Measurements from ENCODE around the gene POLDIP2.

The POLDIP2 gene

DNA sequence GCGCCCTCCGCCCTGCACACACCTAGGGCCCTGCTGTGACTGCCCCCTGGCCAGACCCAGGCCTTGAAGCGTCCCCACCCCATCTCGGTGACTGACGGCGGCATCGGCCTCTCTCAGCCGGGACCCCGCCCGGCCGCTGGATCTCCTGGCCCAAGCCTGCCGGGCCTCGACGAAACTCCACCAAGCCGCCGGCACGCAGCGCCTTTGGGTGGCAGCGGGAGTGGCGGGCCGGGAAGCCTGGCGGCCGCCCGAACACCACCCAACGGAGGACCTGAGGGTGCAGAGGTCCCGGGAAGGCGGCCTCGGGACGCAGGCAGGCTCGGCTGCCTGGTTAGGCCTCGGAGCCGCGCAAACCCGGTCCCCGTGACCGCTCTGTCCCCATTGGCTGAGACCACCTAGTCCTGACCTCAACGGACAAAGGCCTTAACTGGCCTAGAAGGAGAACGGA, 50.3 kb downstream of the POLDIP2 start:
- DNase-seq = no peak

DNA sequence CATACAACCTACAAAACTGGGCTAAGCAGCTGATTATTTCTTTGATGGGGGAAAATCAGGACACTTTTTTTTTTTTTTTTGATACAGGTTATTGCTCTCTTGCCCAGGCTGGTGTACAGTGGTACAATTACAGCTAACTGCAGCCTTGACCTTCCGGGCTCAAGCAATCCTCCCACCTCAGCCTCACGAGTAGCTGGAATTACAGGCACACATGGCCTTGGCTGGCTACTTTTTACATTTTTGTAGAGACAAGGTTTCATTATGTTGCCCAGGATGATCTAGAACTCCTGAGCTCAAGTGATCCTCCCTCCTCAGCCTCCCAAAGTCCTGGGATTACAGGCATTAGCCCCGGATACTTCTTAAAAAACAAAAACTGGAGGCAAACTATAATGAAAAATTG, 58.9 kb downstream of the POLDIP2 start:
- DNase-seq = no peak
